Measurements from ENCODE around the gene KCNMA1.

- TF ChIP-seq GATA2 (IDR thresholded peaks at IDR 0.05; ENCODE audit: low read depth, low read length), result no peak
- no peak for TF ChIP-seq GATA3 (IDR thresholded peaks at IDR 0.05; ENCODE audit: low read depth, low read length)
Observed at GRCh38 chr10:76892766-76893479, 744.7 kb downstream of the KCNMA1 start.

Measured in SH-SY5Y (cell line).